GM23248 (cell line): ENCODE data around the gene ENG. TPM values are rescaled to one million over a fixed set of nuclear protein-coding genes. Genes with fewer than 3 reads are reported as not detected.
"Not testable (repeated sequence)": the region's sequence is repeated elsewhere in the genome, so short reads cannot be mapped to it uniquely, and the experiment has no call there.

Source experiments
- DNase-seq: peaks from one replicate; pipeline ENCODE4 v3.0.0-alpha.2; 2015
- H2AFZ ChIP-seq: fragments of 200-600 bp; sonication (generic); 2 replicates; pipeline ENCODE4 v1.6.1; 2016; ENCODE audit warnings: antibody characterized with exemption
- H3F3A ChIP-seq: fragments of 200-600 bp; sonication (generic); 2 replicates; pipeline ENCODE4 v1.6.1; 2016; ENCODE audit warnings: mild to moderate bottlenecking, antibody characterized with exemption, mixed run types; ENCODE audit not compliant: insufficient read depth
- H3K27ac ChIP-seq: fragments of 200-600 bp; sonication (generic); 2 replicates; pipeline ENCODE4 v1.5.1; 2016; ENCODE audit warnings: mild to moderate bottlenecking
- H3K27me3 ChIP-seq: fragments of 200-600 bp; sonication (generic); replicated peaks from 2 replicates; pipeline ENCODE4 v1.6.1; 2016; ENCODE audit warnings: mild to moderate bottlenecking; ENCODE audit not compliant: insufficient read depth
- H3K36me3 ChIP-seq: fragments of 200-600 bp; sonication (generic); 2 replicates; pipeline ENCODE4 v1.6.1; 2016; ENCODE audit warnings: low read depth, mild to moderate bottlenecking
- H3K4me1 ChIP-seq: fragments of 200-600 bp; sonication (generic); 2 replicates; pipeline ENCODE4 v1.6.1; 2016; ENCODE audit warnings: mild to moderate bottlenecking; ENCODE audit not compliant: insufficient read depth
- H3K4me2 ChIP-seq: fragments of 200-600 bp; sonication (generic); one replicate; pipeline ENCODE4 v1.6.1; 2016; ENCODE audit warnings: mild to moderate bottlenecking; ENCODE audit not compliant: unreplicated experiment
- H3K4me3 ChIP-seq: fragments of 200-600 bp; sonication (generic); 2 replicates; pipeline ENCODE4 v1.5.1; 2016; ENCODE audit warnings: mild to moderate bottlenecking
- H3K79me2 ChIP-seq: fragments of 200-600 bp; sonication (generic); 2 replicates; pipeline ENCODE4 v1.6.1; 2016; ENCODE audit warnings: mild to moderate bottlenecking; ENCODE audit not compliant: insufficient read depth
- H3K9ac ChIP-seq: fragments of 200-600 bp; sonication (generic); 2 replicates; pipeline ENCODE4 v1.6.1; 2016; ENCODE audit warnings: mild to moderate bottlenecking
- H3K9me2 ChIP-seq: fragments of 200-600 bp; sonication (generic); 2 replicates; pipeline ENCODE4 v1.6.1; 2016; ENCODE audit warnings: mixed run types, mild to moderate bottlenecking, moderate library complexity; ENCODE audit not compliant: insufficient read depth
- H3K9me3 ChIP-seq: fragments of 200-600 bp; sonication (generic); one replicate; pipeline ENCODE4 v1.6.1; 2017; ENCODE audit warnings: low read depth
- H4K20me1 ChIP-seq: fragments of 200-600 bp; sonication (generic); 2 replicates; pipeline ENCODE4 v1.6.0; 2016; ENCODE audit not compliant: insufficient read depth
- EZH2 ChIP-seq: fragments of 200-600 bp; sonication (generic); IDR thresholded peaks from 2 replicates; pipeline ENCODE4 v1.6.1; 2018; ENCODE audit warnings: antibody characterized with exemption, mild to moderate bottlenecking; ENCODE audit not compliant: insufficient read depth, poor library complexity, severe bottlenecking
- EZH2phosphoT487 ChIP-seq: fragments of 200-600 bp; sonication (generic); IDR thresholded peaks from 2 replicates; pipeline ENCODE4 v1.6.1; 2018; ENCODE audit warnings: antibody characterized with exemption, moderate library complexity, mild to moderate bottlenecking, low read depth; ENCODE audit not compliant: insufficient read depth
- WGBS, 2 experiments: methylation state at CpG; one replicate each; pipeline ENCODE4 v1.1.6; 2015 to 2017; ENCODE audit warnings: low lambda C conversion rate in 2 of 2, low coverage in 1 of 2; ENCODE audit errors: missing lambda C conversion rate in 2 of 2; 5-methylcytosine and 5-hydroxymethylcytosine counted together
- in situ Hi-C: fragments of 300-500 bp; cut with MboI; formaldehyde crosslinking; loops from 2 replicates; pipeline ENCODE4 v1.15.0; 2020
- polyA plus RNA-seq: library from polyadenylated mRNA; unstranded; fragments of >200 nt; fragmentation: Nextera tagmentation; extraction: Ambion mirVana; gene quantifications from 2 replicates; pipeline ENCODE4 v1.2.1, GENCODE V29; 2016
- total RNA-seq: library from RNA; depleted of rRNA; stranded (reverse); fragments of >200 nt; shearing (Covaris generic); gene quantifications from 2 replicates; pipeline ENCODE4 v1.2.3, GENCODE V29; 2014

The ENG gene
- total and polyA plus RNA-seq, 2 experiments from 2014 or later: 54.5 to 226 TPM

- in situ Hi-C loops: no loop called here
- Histone ChIP-seq H3F3A (0 out of 2 replicates have a peak, but pooled peaks cover 7% of the 10 kb centered on the region), H3K9me2 (no peaks in the 10 kb centered on the region), H3K36me3 (peaks cover 11% of the 10 kb centered on the region; the same call in 1 of the 2 replicates), H3K4me2 (no peak overlapping the region), H3K4me3 (no peak overlapping the region), H3K79me2 (peaks cover 96% of the 10 kb centered on the region), H3K27ac (peak overlapping the region; percentile 51), H3K9me3 (no peaks in the 10 kb centered on the region), H3K4me1 (peaks cover 13% of the 10 kb centered on the region), H3K27me3 (no peaks in the 10 kb centered on the region), H2AFZ (no peak overlapping the region), H4K20me1 (no peaks in the 10 kb centered on the region), H3K9ac (peak overlapping the region; percentile 37; the same call in 1 of the 2 replicates)
- 86 to 89% methylated on average over 18 of the region's 18 CpGs for whole genome bisulfite sequencing, 2 experiments
- no peak for TF ChIP-seq EZH2
- no peak for TF ChIP-seq EZH2phosphoT487
- DNase-seq: no peak
These were observed 7.8 kb downstream of the ENG start for GRCh38 chr9:127846443-127847177.

GRCh38 chr9:127845619-127846018 lies 8.8 kb downstream of the ENG start:
- WGBS, 2 experiments: 100% methylated on average over 4 of the region's 4 CpGs
- in situ Hi-C loops: not testable (repeated sequence)

GRCh38 chr9:127844821-127845359 lies 9.6 kb downstream of the ENG start:
- H3K79me2 ChIP-seq: peaks cover 96% of the 10 kb centered on the region
- DNase-seq: peak; percentile 31
- H3K9ac ChIP-seq: no peak overlapping the region
- H3K4me3 ChIP-seq: no peak overlapping the region
- no peaks in the 10 kb centered on the region for H3K27me3 ChIP-seq
- peaks cover 14% of the 10 kb centered on the region; the same call in 1 of the 2 replicates for H3F3A ChIP-seq
- WGBS, 2 experiments: 69 to 72% methylated on average over 16 of the region's 16 CpGs
- TF ChIP-seq EZH2phosphoT487 (no peak), EZH2 (no peak)
- no peaks in the 10 kb centered on the region for H4K20me1 ChIP-seq
- no peak overlapping the region for H3K4me2 ChIP-seq
- in situ Hi-C loops: no loop called here
- peaks cover 9% of the 10 kb centered on the region; the same call in 1 of the 2 replicates for H3K36me3 ChIP-seq
- H2AFZ ChIP-seq: no peak overlapping the region
- H3K4me1 ChIP-seq: peaks cover 12% of the 10 kb centered on the region; the same call in 1 of the 2 replicates
- H3K27ac ChIP-seq: peak overlapping the region; percentile 58
- no peaks in the 10 kb centered on the region for H3K9me3 ChIP-seq
- no peaks in the 10 kb centered on the region for H3K9me2 ChIP-seq

More at GRCh38 chr9:127845619-127846018, 8.8 kb downstream of the ENG start:
- H3K9ac ChIP-seq, H4K20me1 ChIP-seq, H3K9me3 ChIP-seq, H2AFZ ChIP-seq, H3K9me2 ChIP-seq, DNase-seq, H3K4me3 ChIP-seq, H3K27me3 ChIP-seq, H3K4me2 ChIP-seq: not testable (repeated sequence)
- Histone ChIP-seq H3K36me3 (peaks cover 11% of the 10 kb centered on the region; the same call in 1 of the 2 replicates), H3K27ac (peak overlapping the region; percentile 58), H3K4me1 (peaks cover 12% of the 10 kb centered on the region; the same call in 1 of the 2 replicates), H3F3A (0 out of 2 replicates have a peak, but pooled peaks cover 14% of the 10 kb centered on the region), H3K79me2 (peaks cover 96% of the 10 kb centered on the region)

- H3K4me3 ChIP-seq: no peak overlapping the region
- DNase-seq: no peak
- H3K36me3 ChIP-seq: 0 out of 2 replicates have a peak, but pooled peaks cover 4% of the 10 kb centered on the region
- peaks cover 29% of the 10 kb centered on the region for H3K4me1 ChIP-seq
- no peak overlapping the region for H3K4me2 ChIP-seq
- peaks cover 42% of the 10 kb centered on the region for H3F3A ChIP-seq
- H3K9ac ChIP-seq: no peak overlapping the region
- H3K79me2 ChIP-seq: peaks cover 83% of the 10 kb centered on the region
- no peaks in the 10 kb centered on the region for H3K27me3 ChIP-seq
- no peak overlapping the region for H2AFZ ChIP-seq
- no peaks in the 10 kb centered on the region for H3K9me2 ChIP-seq
- in situ Hi-C loops: no loop called here
- no peak for TF ChIP-seq EZH2phosphoT487
- no peaks in the 10 kb centered on the region for H3K9me3 ChIP-seq
- 75% methylated on average over 15 of the region's 15 CpGs for WGBS, 2 experiments
- H3K27ac ChIP-seq: no peak overlapping the region
- no peaks in the 10 kb centered on the region for H4K20me1 ChIP-seq
These were observed 13.2 kb downstream of the ENG start for GRCh38 chr9:127841087-127841835.
